C4-2B (cell line): ENCODE results near the gene SGO1.

Experiments
- H3K27ac ChIP-seq: fragments of 450-650 bp; 2 replicates; pipeline ENCODE4 v1.5.1; 2017
- ZFX ChIP-seq: fragments of 450-650 bp; IDR thresholded peaks from 2 replicates; pipeline ENCODE4 v1.6.1; 2017
- TF ChIP-seq, protein P1 (sequence below): fragments of 450-650 bp; conservative IDR thresholded peaks from 2 replicates; pipeline ENCODE4 v1.5.1; 2017; ENCODE audit warnings: mild to moderate bottlenecking

Gene SGO1

DNA sequence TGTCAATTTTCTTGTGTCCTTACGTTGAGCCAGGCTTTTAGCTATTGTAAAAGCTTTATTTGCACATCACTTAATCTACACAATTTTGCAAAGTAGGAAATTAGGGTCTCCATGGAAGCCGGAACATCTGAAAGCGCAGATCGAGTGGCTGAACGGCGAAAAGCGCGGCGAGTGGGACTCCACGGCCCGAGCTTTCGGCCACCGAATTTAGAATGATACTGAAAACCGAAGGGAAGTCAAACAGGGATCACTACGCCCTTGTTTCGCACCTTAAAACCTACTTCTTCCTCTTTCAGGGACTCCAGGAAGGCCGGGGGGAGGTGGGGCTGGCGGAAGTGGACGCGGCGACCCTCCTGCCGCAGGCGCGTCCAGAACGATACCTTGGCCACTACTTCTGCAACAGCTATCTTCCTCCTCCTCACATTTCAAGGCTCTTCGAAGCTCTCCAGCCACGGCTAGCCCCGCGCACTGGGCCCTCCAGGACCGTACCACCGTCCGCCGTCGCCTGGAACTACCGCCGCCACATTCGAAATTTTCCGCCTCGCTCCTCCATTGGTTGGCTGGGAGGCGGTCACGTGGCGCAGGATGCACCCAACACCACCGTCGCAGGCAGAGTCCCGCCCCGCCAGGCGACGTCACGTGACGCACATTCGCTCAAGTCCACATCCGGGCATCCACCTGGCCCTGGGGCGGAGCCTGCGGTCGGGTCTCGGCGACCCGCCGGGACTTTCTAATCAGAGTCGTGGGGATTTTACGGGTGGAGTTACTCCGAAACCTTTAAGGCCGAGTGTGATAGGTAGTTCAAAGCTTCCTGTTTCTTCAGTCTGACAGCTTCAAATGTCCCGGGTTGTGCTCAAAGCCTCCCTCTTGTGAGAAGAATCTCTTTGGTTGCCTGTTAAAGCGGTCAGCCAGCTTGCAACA is at the start of gene SGO1:
Gene SGO1, minus strand, starts transcription at position 528 of the 921 bp plus-strand sequence. CDS start 2,179 bp downstream, outside the sequence.
- TF ChIP-seq, protein P1, sequence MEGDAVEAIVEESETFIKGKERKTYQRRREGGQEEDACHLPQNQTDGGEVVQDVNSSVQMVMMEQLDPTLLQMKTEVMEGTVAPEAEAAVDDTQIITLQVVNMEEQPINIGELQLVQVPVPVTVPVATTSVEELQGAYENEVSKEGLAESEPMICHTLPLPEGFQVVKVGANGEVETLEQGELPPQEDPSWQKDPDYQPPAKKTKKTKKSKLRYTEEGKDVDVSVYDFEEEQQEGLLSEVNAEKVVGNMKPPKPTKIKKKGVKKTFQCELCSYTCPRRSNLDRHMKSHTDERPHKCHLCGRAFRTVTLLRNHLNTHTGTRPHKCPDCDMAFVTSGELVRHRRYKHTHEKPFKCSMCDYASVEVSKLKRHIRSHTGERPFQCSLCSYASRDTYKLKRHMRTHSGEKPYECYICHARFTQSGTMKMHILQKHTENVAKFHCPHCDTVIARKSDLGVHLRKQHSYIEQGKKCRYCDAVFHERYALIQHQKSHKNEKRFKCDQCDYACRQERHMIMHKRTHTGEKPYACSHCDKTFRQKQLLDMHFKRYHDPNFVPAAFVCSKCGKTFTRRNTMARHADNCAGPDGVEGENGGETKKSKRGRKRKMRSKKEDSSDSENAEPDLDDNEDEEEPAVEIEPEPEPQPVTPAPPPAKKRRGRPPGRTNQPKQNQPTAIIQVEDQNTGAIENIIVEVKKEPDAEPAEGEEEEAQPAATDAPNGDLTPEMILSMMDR = no peak
- no peak for TF ChIP-seq ZFX
- peak within 1 kb of the TSS; percentile 89 for H3K27ac ChIP-seq

DNA sequence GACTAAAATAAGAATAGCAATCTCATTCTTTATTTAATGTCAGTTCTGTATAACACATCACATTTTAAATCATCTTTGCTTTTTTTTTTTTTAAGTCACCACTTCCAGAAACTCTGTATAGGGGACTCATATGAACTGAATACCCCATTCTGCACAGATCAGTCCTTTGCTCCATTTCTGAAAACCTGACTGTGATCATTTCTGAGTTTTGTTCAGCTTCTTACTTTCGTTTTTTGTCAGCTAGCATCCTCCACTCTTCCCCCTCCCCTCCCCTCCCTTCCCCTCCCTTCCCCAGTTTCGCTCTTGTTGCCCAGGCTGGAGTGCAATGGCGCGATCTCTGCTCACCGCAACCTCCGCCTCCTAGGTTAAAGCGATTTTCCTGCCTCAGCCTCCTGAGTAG is 49.8 kb upstream of the SGO1 start:
- TF ChIP-seq ZFX = no peak
- TF ChIP-seq, protein P1 = no peak
- no peak overlapping the region for H3K27ac ChIP-seq

DNA sequence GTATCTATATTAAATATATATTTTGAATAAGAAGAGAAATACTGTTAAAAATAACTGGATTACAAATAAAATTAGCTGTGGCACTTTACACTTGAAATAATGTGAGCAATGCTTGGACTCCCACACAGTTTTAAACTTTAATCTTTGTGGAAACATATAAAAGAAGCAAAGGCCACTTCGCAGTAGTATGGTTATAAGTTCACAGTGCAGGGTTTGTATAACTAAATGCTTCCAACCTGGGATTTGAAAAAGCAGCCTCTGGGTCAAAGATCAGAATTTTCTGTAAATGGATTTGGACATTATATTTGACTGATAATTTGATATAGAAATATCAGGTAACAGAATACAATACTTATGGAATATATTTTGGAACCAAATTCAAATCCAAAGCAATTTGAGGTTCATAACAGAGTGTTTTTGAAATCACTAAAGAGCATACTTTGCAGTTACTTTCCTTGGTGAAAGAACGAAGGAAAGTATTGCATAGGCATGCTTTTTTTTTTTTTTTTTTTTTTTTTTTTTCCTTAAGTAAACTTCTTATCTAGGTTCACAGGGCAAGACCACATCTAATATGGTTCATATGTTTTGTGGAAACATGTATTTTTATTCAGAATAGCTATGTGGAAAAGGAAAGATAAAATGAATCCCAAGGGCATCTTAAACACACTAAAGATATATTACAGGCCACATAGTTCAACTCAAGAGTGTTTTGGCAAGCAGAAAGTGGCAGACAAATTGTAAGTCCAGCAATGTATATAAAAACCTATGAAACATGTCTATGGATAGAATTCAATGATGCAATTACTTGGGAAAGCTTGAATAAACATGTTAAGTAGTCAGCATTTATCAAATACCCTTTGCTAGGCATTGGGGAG is 47.1 kb upstream of the SGO1 start:
- no peak overlapping the region for H3K27ac ChIP-seq
- TF ChIP-seq ZFX = no peak
- TF ChIP-seq, protein P1 = no peak

DNA sequence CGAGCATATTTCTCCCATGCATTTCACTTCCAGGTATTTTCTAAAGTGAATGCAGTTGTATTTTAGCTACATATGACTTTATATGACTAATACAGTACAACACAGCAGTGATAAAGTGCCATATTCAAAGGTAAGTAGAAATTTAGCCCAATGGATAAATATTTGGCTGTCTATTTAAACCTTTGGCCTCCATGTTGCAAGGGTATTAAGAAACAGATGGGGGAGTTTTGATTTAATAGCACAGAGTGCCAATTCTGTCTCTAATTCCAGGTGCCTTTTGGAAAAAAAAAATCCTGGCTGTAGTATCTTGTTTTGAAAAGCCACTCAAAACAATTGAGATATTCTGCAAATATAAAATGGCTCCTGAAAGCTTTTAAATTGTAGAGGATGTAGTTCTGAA is 44.9 kb upstream of the SGO1 start:
- H3K27ac ChIP-seq = no peak overlapping the region
- no peak for TF ChIP-seq ZFX
- TF ChIP-seq, protein P1 = no peak

DNA sequence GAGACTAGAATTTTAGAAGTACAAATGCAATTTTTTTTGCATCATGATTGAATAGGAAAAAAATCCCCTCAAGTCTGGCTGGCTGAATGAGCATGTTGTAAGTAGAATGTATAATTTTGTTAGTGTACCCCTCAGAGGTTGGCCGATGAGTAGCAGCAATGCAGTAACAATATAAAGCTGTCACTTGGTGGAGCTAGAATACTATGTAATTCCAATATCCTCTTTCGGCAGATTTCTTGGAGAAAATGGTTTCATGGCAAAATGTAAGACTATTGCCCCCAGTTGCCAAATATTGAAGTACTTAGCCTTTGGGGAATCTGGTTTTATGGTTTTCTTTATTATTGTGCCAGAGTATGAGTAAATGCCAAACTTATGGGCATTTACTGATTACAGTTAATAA is 39.8 kb upstream of the SGO1 start:
- no peak overlapping the region for H3K27ac ChIP-seq
- TF ChIP-seq, protein P1 = peak; percentile 33
- no peak for TF ChIP-seq ZFX

DNA sequence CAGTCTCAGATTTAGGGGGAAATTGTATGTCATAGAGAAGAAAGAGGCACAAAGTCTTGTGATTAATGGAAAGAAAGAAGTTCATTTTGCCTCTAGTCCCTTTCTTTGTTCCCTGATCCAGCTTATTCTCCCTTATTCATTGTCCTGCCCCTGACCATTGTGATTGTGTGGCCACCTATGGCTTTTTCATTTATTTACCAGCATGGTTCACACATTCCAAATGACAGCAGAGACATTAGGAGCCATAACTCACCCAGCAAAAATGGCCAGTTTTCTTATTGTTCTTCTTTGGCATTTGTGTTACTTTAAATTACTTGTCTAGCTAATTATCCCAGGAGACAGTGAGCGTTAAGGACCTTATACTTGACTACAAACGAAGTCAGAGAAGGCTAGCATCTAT is 36.3 kb upstream of the SGO1 start:
- H3K27ac ChIP-seq = no peak overlapping the region
- no peak for TF ChIP-seq ZFX
- TF ChIP-seq, protein P1 = no peak

DNA sequence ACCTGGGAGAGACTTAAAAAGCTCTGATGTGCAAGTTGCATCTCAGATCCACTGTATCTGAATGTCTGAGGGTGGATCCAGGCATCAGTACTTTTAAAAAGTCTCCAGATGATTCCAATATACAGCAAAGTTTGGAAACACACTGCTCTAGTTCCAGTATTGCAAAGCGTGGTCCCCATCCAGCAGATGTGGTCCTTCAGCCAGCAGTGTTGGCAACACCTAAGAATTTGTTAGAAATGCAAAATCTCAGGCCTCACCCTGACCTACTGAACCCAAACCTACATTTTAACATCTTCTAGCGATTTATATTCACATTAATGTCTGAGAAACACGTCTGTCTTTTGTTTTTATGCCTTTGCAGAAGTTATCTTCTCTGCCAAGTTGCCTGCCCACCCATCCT is 32.2 kb upstream of the SGO1 start:
- TF ChIP-seq, protein P1 = no peak
- no peak for TF ChIP-seq ZFX
- H3K27ac ChIP-seq = no peak overlapping the region
